Astrocyte of the hippocampus (primary cell): ENCODE results near the gene METTL8.
"Not testable (repeated sequence)": the region's sequence is repeated elsewhere in the genome, so short reads cannot be mapped to it uniquely, and the experiment has no call there.

ENCODE experiments used
- DNase-seq: peaks from one replicate; pipeline ENCODE4 v3.0.0; 2011; ENCODE audit warnings: low read depth, low spot score

The METTL8 gene

DNA sequence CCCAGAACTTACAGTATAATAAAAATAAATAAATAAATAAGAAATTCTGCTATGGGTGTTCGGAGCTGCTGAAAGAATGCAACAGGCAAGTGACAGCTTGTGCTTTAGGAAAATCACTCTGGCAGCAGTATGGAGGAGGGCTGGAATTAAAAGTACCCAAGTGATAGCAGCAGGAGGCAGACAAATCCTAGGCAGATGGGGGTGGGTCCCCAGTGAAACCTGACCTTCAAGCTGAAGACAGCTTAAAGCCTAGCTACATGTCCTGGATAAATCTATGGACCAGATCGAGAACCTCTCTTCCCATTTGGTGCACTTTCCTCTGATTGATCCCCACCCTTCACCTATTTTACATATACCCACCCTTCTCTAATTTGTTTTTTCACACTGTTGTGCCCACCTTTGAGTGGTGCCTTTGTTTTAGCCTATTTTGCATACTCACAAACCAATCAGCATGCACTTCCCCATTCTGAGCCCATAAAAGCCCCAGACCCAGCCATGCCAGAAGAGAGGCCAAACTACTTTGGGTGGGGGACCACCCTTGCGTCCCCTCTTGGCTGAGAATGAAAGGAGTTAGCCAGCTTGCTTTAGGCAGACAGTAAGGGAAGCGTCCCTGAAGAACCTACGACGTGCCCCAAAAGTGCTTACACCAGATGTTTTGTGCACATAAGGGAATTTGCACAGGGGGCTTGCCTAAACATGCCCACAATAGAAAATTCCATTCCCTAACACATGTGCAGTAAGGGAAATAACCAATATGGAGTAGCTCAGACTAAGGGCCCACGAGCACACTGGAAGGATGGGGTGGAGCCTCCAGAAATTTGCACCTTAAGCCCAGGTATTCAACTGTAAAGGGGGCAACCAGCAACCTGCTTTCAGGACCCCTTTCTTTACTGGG is 3.0 kb downstream of the METTL8 start:
- DNase-seq, result no peak

DNA sequence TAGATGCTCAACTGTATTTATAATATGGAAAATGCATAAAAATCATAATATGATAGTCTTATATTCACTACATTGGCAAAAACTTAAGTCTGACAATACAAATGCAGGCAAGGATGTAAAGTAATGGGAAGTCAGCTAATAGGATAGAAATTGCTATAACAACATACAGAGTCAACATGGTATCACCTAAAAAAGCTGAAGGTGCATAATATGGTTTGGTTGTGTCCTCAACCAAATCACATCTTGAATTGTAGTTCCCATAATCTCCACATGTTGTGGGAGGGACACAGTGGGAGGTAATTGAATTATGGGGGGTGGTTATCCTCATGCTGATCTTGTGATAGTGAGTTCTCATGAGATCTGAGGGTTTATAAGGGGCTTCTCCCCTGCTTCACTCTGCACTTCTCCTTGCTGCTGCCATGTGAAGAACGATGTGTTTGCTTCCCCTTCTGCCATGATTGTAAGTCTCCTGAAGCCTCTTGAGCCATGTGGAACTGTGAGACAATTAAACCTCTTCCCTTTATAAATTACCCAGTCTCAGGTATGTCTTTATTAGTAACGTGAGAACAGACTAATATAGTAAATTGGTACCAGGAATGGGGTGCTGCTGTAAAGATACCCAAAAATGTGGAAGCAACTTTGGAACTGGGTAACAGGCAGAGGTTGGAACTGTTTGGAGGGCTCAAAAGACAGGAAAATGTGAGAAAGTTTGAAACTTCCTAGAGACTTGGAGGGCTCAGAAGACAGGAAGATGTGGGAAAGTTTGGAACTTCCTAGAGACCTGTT is 10.9 kb downstream of the METTL8 start:
- not testable (repeated sequence) for DNase-seq

DNA sequence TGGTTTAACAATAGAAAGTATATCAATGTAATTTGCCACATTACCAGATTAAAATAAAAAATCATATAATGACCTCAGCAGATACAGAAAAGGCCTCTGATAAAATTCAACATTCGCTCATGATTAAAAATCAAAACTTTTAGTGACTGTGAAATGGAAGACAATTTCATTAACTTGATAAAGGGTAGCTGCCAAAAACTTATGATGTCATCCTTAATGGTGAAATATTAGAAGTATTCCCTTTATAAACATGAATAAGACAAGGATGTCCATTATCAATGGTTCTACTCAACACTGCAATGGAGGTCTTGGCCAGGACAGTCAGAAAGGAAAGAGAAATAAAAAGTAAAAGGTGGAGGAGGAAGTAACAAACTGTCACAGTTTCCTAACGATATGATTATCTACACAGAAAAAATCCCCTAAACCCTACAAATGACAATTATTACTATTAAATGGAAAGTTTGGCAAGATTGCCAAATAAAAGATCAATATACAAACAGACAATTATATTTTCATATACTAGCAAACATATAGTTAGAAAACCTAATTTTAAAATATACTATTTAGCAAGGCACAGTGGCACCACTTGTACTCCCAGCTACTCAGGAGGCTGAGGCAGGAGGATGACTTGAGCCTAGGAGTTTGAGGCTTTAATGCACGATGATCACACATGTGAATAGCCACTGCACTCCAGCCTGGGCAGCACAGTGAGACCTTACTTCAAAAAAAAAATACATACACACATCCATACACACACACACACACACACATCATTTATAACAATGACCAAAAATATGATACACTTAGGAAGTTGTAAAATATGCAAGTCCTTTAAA is 12.8 kb downstream of the METTL8 start:
- no peak for DNase-seq

DNA sequence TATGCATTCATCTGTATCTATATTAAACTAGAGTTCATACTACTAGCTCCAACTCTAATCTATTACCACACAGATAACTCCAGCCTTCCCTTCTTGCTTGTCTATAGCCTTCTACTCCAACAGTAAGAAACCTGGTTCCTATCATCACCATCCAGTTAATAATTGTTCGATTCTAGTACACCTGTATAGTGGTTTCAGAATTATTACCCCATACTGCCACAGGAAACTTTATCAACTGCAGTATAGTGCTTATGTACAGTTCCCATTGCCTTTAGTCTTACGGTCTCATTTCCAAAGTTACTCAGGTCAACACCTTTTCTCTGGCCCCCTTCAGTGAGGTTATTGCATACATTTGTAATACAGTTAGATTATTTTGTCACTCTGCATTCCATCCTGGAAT is 14.5 kb downstream of the METTL8 start:
- DNase-seq, result no peak

DNA sequence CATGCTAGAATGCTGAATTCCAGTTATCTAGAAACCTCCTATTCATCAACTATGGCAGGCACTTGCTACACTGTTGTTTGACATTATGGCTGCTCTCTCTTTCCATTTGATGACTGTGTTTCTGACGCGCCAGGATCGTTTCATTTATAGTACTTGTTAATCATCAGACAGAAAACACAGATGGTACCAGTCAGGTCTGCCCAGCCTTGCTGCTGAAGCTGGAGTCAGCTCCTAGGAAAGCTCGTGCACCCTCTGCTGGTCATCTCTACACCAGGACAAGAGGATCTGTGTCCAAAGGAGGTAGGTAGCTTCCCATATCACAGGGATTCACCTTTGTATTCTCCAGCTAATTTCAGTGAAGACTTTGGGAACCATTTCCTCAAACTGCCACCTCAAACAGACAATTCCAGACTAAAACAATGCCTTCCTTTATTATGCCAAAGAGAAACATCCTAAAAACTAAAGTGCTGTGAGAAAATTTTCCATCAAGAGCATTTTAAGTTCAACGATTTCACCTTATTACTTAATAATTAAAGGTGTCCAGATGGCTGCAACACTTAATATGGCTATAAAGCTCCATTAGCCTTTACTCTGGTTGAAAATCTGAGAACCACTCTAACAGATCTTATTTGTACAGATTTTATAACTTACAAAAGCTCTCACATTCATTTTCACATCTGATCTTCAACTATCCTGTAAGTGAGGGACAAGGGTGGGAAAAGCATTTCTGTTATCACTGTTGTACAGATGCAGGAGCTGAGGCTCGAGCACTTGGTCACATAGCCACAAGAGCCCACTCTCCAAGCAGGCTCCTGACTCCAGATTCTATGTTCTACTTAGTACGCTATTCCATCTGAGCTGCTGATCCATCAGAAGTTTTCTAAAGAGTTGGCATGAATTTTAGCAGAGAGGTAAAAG is 17.5 kb downstream of the METTL8 start:
- DNase-seq, result peak; percentile 95

DNA sequence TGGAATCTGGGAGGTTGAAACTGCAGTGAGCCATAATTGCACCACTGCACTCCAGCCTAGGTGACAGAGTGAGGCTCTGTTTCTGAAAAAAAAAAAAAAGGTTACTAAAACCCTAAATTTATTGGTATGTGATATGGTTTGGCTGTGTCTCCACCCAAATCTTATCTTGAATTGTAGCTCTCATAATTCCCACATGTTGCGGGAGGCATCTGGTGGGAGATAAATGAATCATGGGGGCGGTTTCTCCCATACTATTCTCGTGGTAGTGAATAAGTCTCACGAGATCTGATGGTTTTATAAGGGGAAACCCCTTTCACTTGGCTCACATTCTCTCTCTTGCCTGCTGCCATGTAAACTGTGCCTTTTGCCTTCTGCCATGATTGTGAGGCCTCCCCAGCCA is 19.1 kb downstream of the METTL8 start:
- DNase-seq, result not testable (repeated sequence)

DNA sequence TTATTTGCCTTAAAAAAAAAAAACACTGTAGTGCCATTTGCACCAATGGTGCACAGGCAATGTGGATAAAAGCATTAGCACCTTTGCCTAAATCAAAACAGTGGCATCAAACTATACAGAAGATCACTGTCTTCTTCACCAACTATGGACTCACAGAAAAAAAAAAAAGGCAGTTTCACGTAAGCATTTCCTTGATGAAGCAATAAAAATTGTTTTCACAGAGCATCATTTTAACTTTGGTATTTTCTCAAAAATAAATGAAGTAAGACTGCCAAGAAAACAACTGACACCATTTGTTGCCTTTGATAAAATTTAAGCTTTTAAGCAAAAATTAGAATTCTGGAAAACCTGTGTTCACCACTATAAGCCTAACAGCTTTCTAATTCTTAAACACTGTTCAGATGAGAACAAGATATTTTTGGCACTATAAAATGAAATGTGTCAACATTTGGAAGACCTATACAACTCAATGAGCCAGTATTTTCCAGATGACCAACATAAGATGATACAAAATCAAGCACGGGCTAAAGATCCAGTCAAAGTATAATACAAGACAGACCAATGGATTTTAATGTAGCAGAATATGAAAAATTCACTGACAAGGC is 21.1 kb downstream of the METTL8 start:
- DNase-seq, result no peak

DNA sequence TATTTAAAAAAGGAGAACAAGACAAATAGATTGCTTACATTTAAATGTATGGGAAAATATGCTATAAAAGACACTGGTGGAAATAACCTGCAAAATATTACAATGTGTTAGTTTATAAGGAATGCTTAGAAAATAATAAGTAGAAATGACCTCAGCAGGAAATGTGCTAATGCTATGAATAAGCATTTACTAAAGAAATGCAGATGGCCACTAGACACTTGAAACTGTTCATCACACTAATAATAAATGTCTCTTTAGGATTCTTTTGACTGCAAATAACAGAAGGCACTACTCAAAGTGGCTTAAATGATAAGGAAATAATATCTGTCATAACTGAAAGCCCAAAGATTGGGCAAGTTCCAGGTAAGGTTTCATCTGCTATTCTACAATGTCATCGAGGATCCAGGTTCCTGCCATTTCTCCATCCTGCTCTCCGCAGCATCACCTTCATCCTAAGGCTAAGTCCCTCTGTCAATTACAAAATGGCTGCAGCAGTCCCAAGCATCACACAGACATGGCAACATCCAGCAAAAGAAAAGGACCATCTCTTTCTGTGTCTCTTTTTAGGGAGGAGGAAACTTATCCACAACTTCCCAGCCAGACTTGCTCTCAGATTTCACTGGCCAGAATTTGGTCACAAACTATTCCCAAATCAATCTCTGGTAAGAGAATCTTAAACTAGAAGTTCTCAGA is 21.9 kb downstream of the METTL8 start:
- no peak for DNase-seq

DNA sequence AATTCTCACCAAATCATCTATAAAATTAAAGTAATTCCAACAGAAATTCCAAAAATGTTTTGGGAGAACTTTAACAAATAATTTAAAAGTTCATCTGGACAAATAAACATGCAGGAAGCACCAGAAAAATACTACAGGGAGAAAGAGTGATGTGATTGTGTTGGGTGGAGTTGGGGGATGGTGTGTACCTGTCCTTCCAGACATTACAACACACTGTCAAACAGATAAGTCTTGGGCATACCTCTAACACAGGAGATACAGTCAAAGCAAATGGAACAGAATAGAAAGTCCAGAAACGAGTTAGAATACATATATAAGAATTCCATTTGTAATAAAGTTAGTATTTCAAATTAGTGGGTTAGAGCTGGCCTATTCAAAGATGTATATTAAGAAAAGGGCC is 22.6 kb downstream of the METTL8 start:
- DNase-seq, result no peak

DNA sequence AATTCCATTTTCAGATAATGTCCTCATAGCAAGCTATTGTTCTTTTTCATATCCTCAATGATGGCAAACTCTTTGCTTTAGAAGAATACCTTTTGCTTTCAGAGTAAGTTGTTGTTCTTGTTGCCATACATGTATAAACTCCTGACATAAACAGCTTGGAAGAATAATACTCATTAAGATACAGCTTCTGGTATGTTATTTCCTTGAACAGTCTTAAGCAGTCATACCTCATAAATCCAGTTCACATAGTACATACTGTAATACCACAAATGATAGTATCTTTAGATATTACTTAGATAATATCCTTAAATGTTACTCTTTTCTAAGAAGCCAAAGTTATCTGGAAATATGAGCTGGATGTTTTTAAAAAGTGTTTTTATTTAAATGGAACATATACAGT is 23.2 kb downstream of the METTL8 start:
- DNase-seq, result no peak

DNA sequence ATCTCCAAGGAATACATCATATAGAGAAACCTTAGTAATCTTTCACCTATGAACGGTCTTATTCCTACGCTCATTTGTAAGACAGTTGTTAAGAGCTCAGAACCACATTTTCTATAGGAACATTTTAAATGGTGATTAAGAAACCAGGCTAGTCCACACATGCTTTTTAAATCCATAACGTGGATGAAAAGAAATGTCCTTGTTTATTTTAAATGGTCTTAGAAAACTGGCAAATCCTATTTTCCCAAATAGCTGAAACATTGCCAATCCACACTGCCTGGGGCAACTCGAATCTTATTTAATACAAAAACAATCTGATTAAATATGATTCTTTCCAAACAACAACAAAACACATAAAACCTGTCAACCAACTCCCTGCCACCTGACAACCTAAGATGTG is 23.7 kb downstream of the METTL8 start:
- peak; percentile 35 for DNase-seq

DNA sequence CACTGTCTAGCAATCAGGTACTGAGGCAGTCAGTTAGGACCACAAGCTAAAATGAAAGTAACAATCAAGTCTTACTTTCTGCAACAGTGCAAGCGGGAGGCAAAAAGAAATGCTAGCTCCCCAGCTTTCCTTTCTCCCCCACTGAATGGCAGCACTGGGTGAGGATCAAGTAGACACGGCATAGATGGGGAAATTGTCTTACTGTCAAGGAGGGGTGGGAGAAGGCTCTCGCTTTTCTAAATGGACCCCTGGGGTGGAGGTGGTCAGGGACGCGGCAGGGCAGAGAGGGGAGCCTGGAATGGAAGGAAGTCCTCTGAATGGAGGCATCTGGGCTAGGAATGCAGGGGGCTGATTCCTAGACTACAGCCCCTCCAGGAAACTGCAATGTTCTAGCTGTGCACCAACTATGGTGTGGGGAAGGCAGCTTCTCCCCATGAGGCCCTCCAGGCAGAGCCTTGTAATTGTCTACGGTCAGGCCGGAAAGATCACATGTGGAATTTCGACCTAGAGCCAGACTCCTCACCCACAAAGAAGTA is 24.3 kb downstream of the METTL8 start:
- DNase-seq, result peak; percentile 13

DNA sequence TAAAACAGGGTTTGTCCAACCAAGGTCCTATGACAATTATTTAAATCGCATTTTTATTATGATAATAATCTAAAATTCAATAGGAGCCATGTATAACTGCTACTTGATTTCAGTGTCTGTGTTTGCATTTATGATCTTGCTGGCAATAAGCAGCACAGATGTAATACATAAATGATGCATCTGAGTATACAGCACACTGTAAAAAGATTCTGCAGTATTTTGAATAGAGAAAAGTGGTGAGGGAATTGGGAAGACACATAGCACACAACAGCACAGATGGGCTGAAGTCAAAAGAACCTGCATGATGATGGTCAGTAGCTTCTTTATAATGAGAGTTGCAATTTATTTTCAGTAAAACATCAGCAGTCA is 26.1 kb downstream of the METTL8 start:
- DNase-seq, result no peak

DNA sequence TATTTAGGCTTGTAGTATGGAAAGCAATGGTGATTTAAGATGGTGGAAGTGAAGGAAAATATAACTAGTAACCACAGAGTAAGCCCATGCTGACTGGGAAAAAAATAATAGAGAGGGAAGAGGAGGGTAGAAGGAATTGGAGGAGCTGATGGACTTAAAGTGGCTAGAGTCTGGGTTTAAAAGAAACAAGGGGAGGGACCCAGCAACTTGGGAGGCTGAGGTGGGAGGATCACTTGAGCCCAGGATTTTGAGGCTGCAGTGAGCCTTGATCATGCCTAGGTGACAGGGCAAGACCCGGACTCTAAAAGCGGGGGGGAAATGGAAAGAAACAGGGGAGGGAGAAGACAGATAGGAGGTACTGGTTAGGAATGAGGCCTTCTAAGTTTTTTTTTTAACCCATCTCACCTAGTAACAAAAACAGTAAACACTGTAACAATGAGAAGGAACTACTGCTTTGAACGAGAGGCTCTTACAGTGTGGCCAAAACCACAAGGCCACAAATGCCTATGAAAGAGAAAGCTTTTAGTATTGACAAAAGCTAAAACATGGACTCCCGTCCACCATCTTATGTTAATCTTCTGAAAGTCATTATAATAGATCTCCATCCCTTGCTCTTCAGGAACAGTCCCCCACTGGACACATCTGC is 26.6 kb downstream of the METTL8 start:
- peak; percentile 54 for DNase-seq

DNA sequence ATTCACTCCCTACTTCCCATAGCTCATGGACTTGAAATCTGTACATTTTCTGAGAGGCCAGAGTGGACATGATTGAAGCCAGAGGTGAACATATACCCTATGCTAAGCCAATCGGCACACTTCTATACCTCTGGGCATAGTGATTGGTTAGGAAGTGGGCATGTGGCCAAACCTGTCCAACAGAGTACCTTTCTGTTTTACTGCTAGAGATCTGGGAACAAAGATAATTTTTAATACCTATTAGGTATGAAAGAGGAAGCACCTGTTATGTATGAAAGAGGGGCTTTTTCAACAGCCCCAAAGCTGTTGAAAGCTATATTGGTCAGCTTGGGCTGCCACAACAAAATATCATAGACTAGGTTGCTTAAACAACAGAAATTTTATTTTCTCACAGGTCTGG is 27.7 kb downstream of the METTL8 start:
- no peak for DNase-seq

DNA sequence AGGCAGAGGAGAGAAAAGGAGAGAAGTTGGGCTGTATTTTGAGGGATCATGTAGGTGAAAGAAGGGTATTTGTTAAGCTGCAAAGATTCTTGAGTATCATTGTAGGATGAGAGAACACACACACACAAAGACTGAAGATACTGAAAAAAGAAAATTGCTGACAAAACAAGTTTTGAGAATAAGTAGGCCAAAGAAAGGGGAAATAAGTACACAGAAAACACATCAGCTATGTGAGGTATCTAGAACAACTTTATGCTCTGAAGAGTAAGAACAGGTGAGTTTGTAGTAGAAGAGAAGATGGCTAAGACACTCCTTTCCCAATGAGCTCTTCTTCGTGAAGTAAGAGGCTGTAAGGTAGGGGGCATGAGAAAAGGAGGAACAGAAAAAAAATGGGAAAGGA is 28.2 kb downstream of the METTL8 start:
- no peak for DNase-seq

DNA sequence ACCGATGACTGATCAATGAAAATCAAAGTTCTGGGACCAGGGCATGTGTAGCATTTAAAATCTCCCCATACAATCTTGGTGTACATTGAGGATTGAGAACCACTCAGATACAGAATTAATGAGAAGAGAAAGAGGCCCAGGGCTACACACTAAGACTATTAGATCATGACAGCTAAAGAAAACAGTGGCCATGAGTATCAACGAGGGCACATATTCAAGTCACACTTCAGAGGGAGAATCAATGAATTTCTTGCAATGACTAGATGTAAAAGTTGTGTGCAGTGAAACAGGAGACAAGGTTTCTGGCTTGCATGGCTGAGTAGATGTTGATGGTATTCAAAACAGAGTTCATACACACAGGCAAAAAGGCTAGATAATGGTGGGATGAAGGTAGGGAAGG is 29.1 kb downstream of the METTL8 start:
- DNase-seq, result no peak

DNA sequence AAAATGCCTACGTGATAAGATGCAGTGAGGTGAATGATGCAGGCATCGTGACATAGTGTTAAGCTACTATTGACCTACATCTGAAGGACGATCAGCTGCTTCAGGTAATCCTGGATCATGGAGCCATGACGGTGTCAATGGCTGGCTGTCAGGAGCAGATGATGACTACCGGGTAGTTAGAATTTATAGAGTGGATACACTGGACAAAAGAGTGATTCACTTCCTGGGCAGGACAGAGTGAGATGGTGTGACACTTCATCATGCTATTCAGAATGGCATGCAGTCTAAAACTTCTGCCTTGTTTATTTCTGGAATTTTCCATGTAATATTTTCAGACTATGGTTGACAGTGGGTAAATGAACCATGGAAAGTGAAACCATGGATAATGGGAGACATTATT is 29.5 kb downstream of the METTL8 start:
- DNase-seq, result peak; percentile 63

DNA sequence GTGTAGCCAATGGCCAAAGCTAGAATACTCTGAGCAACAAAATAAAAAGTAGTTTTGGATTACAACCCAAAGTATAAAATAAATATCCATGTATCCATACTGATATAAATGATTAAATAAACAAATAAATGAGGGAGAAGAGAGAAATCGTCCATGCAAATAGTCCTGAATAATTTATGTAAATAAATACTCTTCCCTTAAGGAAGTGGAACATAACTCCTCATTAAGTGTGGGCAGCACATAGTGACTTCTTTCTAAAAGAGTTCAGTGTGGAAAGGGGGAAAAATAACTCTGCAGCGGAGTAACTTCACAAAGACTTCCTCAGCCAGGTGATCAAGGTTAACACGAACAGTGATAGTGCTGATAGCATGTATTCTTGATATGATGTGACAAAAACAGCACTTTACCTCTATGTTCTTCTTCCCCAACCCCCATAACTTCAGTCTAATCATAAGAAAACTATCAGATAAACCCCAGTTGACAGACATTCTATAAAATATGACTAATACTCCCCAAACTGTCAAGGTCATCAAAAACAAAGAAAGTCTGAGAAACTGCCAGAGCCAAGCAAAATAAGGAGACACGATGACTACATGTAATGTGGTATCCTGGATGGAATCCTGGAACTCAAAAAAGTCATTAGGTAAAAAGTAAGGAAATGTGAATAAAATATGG is 30.7 kb downstream of the METTL8 start:
- peak; percentile 20 for DNase-seq
